Stimulated activated CD8-positive, alpha-beta memory T cell treated with anti-CD3 and anti-CD28 coated beads, Interleukin-7, amount 100 ng/mL, for 48 hours (primary cell): ENCODE results near the gene MFNG.
A peak's percentile ranks its signal among the peaks of the same experiment; 100 is the strongest.

Source experiments
- DNase-seq, 2 donors: peaks; one replicate each; pipeline ENCODE4 v3.0.0-alpha.2; 2020; ENCODE audit warnings: low read depth in 1 of 2; ENCODE audit errors: extremely low read depth in 1 of 2

MFNG gene

DNA sequence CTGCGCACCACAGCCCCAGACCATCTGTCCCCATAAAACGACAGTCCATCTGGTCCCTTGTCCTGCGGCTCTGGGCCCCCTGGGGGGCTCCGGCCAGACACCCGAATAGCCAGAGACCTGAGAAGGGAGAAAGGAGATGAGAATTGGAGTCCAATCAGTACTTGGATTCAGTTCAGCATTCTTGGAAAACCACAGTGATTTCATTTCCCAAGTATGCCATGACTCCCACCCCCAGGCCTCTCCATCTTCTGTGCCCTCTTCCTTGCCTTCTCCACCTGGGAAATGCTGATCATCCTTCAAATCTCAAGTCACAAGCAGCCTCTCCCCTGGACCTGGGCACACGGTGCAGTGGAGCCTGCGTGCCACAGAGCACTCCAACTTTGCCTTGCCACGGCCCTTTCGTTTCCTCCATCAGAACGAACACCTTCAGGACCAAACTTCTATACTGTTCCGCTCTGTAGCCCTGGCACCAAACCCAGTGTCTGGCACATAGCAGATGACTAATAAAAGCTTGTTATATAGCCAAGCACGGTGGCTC lies 10.9 kb upstream of the MFNG start:
- DNase-seq, result no peak

DNA sequence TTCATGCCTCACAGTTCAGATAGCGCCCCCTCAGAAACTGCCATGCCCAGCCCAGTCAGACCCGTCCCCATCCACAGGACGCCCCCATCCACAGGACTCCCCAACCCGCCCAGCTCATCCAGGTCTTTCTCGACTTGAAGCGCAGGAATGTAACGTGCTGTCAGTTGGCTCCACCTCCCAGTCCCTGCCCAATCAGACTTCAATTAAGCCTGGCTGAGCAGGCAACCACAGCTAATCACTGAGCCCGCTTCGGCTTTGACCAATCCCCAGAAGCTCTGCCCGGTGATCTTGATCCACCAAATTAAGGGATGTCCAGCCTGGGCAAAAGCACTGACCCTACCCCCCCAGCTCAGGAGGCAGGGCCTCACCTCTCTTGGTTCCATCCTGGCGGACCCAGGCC lies 10.5 kb upstream of the MFNG start:
- DNase-seq, result no peak

DNA sequence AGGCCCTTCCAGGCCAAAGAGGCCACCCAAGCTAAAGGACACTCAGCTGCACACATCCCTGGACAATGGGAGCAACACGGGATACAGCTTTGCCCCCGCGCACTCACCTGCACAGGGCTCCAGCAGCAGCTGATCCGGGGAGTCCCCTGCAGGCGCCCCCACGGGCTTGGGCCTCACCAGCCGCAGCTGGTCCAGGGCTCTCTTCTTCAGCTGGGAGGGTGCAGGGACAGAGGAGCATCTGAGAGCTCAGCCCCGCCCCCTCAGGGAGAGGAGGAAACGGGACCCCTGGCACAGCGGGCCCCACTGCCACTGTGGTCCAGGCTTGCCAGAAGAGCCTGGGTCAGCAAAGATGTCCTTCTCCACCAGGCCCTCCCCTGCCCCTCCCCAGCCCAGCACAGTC lies 7.8 kb upstream of the MFNG start:
- DNase-seq, result no peak

DNA sequence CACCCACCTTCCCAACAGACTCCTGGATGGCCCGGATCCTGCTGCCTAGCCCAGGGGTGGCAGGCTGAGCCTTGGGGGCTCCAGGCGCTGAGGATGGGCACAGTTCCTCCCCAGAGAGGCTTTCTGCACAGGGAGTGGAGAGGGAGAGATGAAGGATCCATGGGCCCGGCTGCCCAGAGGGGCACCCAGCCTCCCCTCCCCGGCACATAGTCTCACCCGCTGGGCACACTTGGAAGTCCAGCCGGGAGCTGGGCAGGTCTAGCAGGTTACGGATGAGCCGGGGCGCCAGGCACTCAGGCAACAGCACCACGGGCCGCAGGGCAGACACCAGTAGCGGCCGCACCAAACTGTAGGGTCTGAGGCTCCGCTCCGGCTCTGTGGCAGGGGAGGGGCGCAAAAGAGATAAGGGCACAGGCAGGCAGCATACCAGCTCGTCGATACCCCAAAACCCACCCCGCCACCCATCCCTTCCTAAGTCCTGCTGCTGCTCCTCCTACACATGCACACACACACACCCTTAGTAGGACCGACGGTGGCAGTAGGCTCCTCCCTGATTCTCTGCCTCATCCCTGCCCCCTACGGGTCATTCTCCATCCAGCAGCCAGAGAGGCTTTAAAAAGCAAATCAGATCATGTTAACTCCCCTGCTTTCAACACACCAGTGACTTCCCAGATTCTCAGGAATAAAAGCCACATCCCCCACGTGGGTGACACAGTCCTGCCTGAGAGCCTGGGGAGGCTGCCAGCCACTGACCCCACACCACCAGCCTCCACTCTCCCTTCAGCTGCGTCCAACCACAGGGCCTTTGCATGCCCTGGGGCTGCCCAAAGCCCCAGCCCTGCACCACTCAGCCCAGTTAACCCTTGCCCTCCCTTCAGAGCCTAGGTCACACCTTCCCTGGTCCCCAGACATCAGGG lies 6.5 kb upstream of the MFNG start:
- DNase-seq, result peak; percentile 6 to 42

DNA sequence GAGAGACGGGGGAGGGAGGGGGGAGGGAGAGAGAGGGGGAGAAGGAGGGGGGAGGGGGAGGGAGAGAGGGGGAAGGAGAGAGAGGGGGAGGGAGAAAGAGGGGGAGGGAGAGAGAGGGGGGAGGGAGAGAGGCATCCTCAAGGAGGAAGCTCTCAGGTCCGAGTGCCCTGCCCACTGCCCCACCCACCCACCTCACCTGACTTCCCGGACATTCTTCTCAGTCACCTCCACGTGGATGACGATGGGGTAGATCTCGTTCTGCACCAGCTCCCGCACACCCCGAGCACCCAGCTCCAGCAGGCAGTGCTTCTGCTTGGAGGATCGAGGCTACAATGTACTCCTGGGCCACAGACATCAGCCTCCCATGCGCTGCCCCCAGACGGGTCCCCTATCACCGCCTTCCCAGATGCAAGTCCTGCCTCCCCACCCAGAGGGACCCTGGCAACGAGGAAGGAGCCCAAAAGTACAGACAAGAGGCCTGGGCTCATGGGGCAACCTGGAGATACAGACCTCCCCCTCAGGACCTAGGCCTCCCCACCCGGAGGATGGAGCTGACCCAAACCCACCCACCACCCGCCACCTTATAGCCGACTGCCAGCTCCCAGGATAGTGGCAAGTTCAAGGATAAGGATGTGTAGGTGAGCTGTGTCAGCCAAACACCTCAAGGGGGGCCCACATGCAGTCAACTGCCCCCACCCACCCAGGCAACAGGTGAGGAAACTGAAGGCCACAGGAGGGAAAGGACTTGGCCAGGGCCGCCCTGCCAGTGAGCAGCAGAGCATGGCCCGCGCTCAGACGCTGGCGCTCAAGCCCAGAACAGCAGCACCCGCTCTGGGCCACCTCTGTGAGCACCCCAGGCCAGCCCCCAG lies 5.6 kb upstream of the MFNG start:
- DNase-seq, result no peak

DNA sequence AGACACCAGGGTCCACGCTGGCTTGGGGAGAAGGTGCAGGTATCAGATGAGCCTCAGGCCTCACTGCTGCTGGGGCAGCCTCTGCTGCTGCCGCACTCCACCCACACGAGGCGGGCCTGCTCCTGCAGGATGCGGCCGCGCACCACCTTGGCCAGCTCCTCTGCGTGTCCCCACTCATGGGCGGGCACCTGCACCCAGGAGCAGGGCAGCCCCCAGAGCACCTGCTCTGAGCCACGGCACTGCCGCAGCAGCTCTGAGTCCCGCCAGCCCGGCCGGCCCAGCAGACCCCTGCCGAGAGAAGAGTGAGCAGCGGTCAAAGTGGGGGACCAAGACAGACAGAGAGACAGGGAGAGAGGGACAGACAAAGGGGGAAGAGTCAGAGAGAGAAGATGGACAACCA lies 4.9 kb upstream of the MFNG start:
- no peak for DNase-seq

DNA sequence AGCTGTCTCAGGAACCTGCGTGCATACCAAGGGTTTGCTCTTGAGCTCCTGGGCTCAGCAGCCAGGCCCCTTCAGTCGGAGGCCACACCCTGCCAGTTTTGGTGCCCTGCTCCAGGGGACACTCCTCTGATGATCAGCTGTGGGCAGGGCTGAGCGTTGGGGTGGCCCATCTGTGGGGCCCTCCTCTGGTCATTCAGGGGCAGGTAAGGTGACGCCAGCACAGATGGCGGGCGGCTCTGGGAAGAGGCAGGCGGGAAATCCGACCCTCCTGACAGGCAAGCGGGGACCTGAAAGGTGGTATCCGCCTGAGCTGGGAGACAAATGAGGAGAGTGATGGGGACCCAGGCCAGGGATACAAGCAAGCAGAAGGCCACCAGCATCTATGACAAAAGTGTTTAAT lies 3.8 kb upstream of the MFNG start:
- DNase-seq, result no peak

DNA sequence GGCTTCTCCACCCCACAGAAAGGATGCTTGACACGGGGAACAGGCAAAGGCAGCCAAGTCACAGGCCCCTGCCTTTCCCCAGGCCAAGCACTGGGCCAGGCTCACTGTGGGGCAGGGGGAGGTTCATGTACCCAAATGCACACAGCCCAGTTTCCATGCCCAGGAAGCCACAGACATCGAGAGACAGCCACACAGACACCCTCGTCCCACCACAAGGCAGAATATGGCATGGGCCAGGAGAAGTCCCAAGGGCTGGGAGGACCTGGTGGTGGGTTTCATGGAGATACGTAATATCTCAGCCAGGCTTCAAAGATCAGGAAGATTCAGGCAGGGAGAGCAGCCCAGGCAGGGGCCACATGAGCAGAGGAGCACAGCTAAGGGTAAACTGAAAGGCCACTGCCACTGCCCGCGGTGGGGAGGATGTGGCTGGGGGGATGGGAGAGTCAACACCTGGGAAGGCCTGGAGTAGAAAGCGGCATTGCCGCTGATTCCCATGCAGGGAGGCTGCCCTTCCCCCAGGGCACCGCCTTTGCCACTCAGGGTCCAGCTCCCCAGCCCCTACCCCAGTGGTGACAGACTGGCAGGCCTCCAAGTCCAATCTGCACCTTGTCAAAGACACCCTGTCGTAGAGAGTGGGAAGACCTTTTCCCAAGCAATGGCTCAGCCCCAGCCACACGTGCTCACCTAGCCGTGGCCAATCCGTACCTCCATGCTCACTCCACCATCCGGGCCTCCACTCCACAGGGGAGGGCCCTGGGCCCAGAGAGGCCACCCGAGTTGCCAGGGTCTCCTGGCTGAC lies 2.4 kb upstream of the MFNG start:
- DNase-seq, result no peak

DNA sequence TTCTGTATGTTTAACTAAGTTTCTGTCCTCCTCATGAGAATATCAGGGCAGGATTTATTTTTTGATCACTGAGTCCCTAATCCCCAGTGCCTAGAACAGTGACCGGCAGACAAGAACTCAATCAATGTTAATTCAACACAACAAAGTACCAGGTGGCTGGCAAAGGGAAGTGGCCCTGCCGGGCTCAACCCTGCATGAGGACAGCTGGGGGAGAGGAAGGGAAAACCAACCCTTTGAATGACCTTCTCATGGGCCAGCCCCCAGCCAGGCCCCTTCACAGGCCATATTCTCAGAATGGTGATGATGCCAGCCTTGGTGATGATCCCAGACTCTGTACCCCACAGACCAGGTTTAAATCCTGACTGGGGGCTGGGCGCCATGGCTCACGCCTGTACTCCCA lies 1.4 kb upstream of the MFNG start:
- no peak for DNase-seq

DNA sequence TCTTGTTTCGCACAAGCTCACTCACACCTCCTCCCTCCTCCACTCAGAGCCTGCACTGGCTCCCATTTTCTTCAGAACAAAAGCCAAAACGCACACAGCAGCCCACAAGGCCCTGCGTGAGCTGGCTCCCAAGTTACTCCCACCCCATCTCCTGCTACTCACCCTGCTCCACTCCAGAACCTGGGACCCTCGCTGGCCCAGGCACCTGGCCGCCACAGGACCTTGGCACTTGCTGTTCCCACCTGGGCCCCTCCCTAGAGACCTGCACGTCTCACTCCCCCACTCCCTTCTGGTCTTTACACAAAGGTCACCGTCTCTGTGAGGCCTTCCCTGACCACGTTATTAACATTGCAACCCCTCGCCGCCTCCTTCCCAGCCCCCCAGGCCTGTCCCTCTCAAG lies 945 bp upstream of the MFNG start:
- no peak for DNase-seq

DNA sequence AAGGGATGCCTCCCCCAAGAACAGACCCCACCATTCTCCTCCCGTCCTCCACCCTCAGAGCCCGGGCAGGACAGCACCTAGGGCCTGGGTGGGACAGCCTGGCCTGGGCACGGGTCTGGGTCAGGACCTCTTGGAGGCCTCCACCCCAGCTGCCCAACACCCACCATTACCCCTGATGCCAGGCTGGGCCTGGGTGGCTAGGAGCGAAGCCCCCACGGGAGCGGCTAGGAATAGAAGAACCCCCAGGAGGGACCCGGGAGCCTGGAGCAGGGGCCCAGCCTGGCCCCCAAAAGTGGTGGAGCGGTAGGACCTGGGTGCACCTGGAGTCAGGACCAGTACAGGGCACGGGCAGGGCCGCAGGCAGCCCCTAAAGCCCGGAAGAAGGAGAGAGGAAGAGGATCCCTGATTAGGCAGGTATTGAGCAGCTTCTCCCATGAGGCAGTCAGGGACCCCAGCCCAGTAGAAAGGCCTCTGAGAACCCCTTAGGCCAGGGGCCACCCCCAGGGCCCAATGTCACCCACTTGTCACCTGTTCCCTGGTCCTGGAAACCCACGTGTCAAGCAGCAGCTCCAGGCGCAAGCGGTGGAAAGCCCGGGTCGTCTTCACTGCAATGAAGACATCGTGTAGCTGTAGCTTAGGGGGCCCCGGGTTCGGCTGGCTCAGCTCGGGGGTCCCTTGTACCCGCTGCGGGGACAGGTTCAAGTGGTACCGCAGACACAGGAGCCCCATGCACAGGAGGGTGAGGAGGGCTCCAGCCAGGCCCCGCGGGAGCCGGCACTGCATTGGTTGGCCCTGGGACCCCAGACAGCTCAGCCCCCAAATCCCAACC lies 575 bp downstream of the MFNG start:
- DNase-seq, result no peak

DNA sequence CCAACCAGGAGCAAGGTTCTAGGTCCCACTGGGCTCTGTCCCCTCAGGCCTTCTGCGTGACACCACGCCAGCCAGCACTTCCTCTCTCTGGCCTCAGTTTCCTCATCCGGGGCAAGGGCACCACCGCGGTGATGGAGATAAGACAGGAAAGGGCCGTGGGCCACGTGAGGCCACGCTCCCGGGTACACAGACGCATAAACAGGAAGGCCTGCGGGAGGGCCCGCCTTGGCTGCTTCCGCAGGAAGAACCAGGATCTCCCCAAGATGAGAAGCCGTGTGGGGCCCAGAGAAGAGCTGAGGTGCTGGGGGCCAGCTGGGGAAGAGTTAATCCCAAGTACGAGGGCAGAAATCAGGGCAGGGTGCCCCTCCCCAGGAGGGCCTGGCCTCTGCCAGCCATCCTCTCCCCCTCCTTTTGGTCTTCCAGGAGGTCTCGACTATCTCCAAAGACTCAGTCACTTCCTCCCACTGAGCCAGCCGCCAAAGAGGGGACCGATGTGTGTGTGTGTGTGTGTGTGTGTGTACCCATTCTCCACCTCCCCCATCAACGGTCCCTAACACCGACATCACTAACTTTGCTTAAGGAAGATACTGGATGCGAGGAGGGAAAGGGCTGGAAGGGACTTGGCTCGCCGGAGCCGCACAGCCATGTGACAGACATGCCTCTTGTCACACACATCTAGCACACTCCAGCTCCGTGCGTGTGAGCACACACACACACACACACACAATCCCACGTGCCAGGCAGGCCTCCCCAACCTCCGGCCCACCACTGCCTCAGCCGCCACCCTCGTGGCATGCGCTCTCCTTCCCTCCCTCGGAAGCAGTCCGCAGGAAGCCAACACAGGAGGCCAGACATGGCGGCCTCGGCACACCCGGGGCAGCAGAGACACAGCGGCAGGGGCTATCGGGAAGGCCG lies 1.4 kb downstream of the MFNG start:
- DNase-seq, result peak; percentile 70 to 86

DNA sequence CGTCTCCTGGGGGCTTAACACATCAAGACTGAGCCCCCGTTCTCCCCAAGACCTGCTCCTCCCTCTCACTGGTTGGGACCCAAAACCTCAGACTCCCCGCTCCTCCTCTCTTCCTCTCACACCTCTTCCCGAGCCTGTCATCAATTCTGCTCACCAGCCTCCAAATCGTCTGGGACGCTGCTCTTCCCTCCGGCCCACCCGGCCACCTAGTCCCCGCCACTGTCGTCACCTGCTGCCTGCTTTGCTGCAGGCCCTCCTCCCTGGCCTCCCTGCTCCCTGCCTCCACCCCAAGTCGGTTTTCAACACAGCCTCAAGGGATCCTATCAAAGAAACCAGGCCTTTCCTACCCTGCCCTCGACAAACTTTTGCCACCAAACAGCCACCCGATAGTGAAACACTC lies 3.1 kb downstream of the MFNG start:
- no peak for DNase-seq

DNA sequence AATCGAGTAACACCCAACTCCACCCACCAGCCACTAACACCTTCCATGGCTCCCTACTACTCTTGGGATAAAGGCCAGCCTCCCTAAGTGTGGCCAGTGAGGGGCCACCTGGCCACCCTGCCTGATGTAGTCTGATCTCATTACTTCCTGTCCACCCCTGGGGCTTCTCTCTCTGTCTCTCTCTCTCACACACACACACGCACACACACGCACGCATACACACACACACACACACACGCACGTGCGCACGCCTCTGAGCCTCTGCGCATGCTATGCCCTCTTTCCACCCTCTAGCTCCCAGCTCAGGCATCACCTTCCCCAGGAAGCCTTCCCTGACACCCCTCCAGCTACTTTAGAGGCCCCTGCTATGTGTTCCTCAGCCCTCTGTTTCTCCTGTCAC lies 3.9 kb downstream of the MFNG start:
- DNase-seq, result no peak

DNA sequence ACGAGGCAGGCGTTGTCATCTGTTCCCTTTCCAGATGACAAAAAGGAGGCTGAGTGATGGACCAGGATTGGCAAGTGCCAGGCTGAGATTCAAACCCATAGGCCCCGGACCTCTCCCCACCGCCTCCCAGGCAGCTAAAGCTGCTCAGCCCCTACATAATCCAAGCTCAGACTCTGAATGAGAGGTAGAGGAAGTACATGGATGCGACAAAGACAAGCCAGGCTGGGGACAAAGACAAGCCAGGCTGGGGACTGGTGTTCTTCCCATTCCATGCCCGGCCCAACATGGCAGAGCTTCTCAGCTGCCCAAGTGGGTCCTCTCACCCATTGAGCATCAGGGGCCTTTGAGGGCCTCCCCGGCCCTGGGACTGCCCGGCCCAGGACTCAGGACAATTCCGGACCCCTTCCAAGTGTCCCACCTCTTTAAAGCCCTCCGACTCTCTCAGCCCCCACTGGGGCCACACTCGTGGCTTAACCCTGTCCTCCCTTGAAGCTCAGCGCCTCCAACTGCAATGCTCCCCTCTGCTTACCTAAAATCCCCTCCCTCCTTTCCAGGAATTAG lies 4.8 kb downstream of the MFNG start:
- no peak for DNase-seq

DNA sequence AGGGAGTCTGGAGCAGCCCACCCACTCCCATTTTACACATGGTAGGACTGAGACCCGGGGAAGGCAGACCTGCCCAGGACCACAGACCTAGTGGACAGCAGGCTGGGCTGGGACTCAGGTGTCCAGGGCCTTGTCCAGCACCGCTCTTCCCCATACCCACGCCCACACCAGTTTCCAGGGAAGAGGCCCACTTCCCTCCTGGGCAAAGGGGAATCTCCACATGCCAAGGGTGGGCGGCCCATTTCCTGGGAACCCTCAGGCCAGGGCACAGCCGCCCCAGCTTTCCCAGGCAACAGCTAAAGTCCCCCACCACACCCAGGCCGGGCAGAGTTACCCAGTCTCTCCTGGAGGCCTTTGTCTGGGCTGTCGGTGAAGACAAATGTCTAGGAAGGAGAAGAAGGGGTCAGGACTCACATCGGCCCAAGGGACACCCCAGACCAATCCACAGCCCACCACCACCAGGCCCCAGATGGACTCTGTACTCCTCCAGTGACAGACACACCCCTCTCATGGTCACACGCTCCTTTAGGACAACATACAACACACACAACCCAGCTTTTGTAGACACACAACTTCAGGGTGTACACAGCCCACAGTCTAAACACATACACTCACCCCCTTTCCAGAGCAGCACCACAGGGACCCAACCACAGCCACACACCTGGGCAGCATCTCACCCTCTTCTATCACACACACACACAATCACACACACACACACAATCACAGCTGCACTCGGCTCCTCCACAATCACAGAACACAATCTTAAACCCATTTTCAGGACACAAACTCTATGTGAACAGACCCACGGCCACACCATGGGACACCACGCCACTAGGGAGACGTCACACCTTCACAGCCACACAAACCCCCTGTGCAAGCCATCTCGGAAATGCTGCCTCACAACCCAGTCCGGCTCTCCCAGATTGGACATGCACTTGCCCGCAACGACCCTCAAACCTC lies 5.5 kb downstream of the MFNG start:
- no peak for DNase-seq

DNA sequence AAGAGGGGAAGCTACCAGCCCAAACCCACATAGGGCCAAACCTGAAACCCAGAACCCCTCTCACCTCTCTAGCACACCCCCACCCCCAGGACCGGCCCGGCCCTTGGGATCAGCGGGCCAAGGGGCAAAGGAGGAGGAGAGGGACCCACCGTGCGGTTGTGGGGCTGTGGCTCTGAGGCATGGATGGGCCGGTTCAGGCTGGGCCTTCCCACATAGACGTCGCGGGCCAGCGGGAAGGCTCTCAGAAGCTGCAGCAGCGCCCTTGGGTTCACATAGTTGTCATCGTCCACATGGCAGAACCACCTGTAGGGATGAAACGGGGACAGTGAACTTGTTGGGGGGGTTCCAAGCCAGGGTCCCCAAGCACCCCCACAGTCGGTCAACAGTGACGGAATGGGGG lies 7.0 kb downstream of the MFNG start:
- DNase-seq, result no peak
